IMR-90 (cell line): ENCODE measurements around the gene CACNG5. TPM values are rescaled to one million over a fixed set of nuclear protein-coding genes. Genes with fewer than 3 reads are reported as not detected.

Source experiments
- ATAC-seq: fragments of 200-7000 bp; cut with Tn5 transposase; 2 replicates; pipeline ENCODE4 v1.9.1; 2020; ENCODE audit warnings: low read depth, mild to moderate bottlenecking, moderate library complexity
- BruUV-seq: library from RNA; stranded (reverse); fragments of 400-500 nt; replicated peaks from 2 replicates; lab custom pipeline; 2021; lab: Mats Ljungman, UMichigan
- CTCF ChIA-PET: fragments of 300-600 bp; formaldehyde crosslinking; extraction: SDS; loops from one replicate; lab custom pipeline; 2021; ENCODE audit warnings: antibody characterized with exemption; lab: Yijun Ruan, JAX
- POLR2A ChIA-PET: fragments of 300-600 bp; sonication (Branson Sonifier 250); formaldehyde crosslinking; loops from one replicate; lab custom pipeline; 2022; ENCODE audit warnings: antibody characterized with exemption; ENCODE audit not compliant: unreplicated experiment; lab: Charles Lee
- DNase-seq: peaks from one replicate; pipeline ENCODE4 v3.0.0; 2013
- H2AFZ ChIP-seq: replicated peaks from 2 replicates; pipeline ENCODE3; 2013; ENCODE audit warnings: low read length, mild to moderate bottlenecking; ENCODE audit not compliant: poor library complexity
- H2AK5ac ChIP-seq: 2 replicates; pipeline ENCODE4 v1.6.1; 2013; ENCODE audit warnings: low read depth, low read length, inconsistent platforms
- H2AK9ac ChIP-seq: replicated peaks from 2 replicates; pipeline ENCODE3; 2013; ENCODE audit warnings: mild to moderate bottlenecking, low read depth, low read length, moderate library complexity; ENCODE audit not compliant: poor library complexity
- H2BK120ac ChIP-seq: 2 replicates; pipeline ENCODE4 v1.6.1; 2013; ENCODE audit warnings: low read depth, low read length, inconsistent platforms
- H2BK15ac ChIP-seq: 3 replicates; pipeline ENCODE4 v1.6.1; 2013; ENCODE audit warnings: low read depth, low read length, inconsistent platforms
- H2BK20ac ChIP-seq: 2 replicates; pipeline ENCODE4 v1.6.1; 2013; ENCODE audit warnings: low read depth, mild to moderate bottlenecking, inconsistent platforms, low read length, moderate library complexity
- H2BK5ac ChIP-seq: 2 replicates; pipeline ENCODE4 v1.6.1; 2013; ENCODE audit warnings: mild to moderate bottlenecking, low read depth, low read length, inconsistent platforms; ENCODE audit not compliant: poor library complexity, severe bottlenecking
- H3K14ac ChIP-seq: replicated peaks from 2 replicates; pipeline ENCODE4 v1.6.1; 2013; ENCODE audit warnings: low read depth, low read length, inconsistent platforms
- H3K18ac ChIP-seq: 2 replicates; pipeline ENCODE4 v1.6.1; 2013; ENCODE audit warnings: low read depth, low read length, control low read depth
- H3K23ac ChIP-seq: 2 replicates; pipeline ENCODE4 v1.6.1; 2013; ENCODE audit warnings: low read depth, low read length, inconsistent platforms
- H3K27ac ChIP-seq: 2 replicates; pipeline ENCODE4 v1.5.1; 2013; ENCODE audit warnings: mild to moderate bottlenecking, control low read depth, low read length; ENCODE audit not compliant: insufficient read depth
- H3K27me3 ChIP-seq: 2 replicates; pipeline ENCODE4 v1.6.1; 2013; ENCODE audit warnings: low read length; ENCODE audit not compliant: control insufficient read depth, insufficient read depth
- H3K36me3 ChIP-seq: 2 replicates; pipeline ENCODE4 v1.6.1; 2013; ENCODE audit warnings: low read length, mixed read lengths; ENCODE audit not compliant: control insufficient read depth, insufficient read depth
- H3K4ac ChIP-seq: 2 replicates; pipeline ENCODE4 v1.6.1; 2013; ENCODE audit warnings: low read depth, low read length, inconsistent platforms
- H3K4me1 ChIP-seq: 2 replicates; pipeline ENCODE4 v1.6.1; 2013; ENCODE audit warnings: low read length, mixed read lengths; ENCODE audit not compliant: control insufficient read depth, insufficient read depth
- H3K4me2 ChIP-seq: 2 replicates; pipeline ENCODE4 v1.6.1; 2013; ENCODE audit warnings: low read depth, mild to moderate bottlenecking, control low read depth, low read length, moderate library complexity
- H3K4me3 ChIP-seq: 2 replicates; pipeline ENCODE4 v1.5.1; 2013; ENCODE audit warnings: low read depth, mild to moderate bottlenecking, control low read depth, low read length, moderate library complexity; ENCODE audit not compliant: insufficient read depth
- H3K56ac ChIP-seq: 2 replicates; pipeline ENCODE4 v1.6.1; 2013; ENCODE audit warnings: low read length, inconsistent platforms; ENCODE audit not compliant: insufficient read depth; ENCODE audit errors: extremely low read depth
- H3K79me1 ChIP-seq, 2 experiments: 2 replicates each; pipeline ENCODE4 v1.6.1; 2013; ENCODE audit warnings: low read length in 2 of 2, inconsistent platforms in 1 of 2, low read depth in 1 of 2
- H3K9ac ChIP-seq: 2 replicates; pipeline ENCODE4 v1.6.1; 2013; ENCODE audit warnings: low read depth, low read length, control low read depth
- H3K9me1 ChIP-seq: 2 replicates; pipeline ENCODE4 v1.6.1; 2013; ENCODE audit warnings: low read length, inconsistent platforms; ENCODE audit not compliant: insufficient read depth
- H3K9me3 ChIP-seq: 2 replicates; pipeline ENCODE4 v1.6.1; 2013; ENCODE audit warnings: low read length; ENCODE audit not compliant: control insufficient read depth, insufficient read depth
- H4K20me1 ChIP-seq: 2 replicates; pipeline ENCODE4 v1.6.1; 2013; ENCODE audit warnings: low read length, inconsistent platforms; ENCODE audit not compliant: insufficient read depth
- H4K5ac ChIP-seq: 2 replicates; pipeline ENCODE4 v1.6.1; 2013; ENCODE audit warnings: mild to moderate bottlenecking, low read depth, low read length, control low read depth
- H4K8ac ChIP-seq, 2 experiments: 2 replicates each; pipeline ENCODE4 v1.6.1; 2013; ENCODE audit warnings: low read depth in 2 of 2, low read length in 2 of 2, control low read depth in 1 of 2, inconsistent platforms in 1 of 2
- H4K91ac ChIP-seq: 2 replicates; pipeline ENCODE4 v1.6.1; 2013; ENCODE audit warnings: low read depth, low read length, inconsistent platforms; ENCODE audit not compliant: insufficient read depth
- BHLHE40 ChIP-seq: fragments of 150-350 bp; IDR thresholded peaks from 2 replicates; pipeline ENCODE4 v1.6.1; 2016; ENCODE audit warnings: mild to moderate bottlenecking, low read depth, low read length
- CHD1 ChIP-seq: IDR thresholded peaks from 2 replicates; pipeline ENCODE4 v1.6.1; 2012; ENCODE audit warnings: low read depth, low read length, improper control_type of control experiment
- MAFK ChIP-seq: IDR thresholded peaks from 2 replicates; pipeline ENCODE4 v1.6.1; 2012; ENCODE audit warnings: low read depth, low read length, improper control_type of control experiment
- MAZ ChIP-seq: IDR thresholded peaks from 2 replicates; pipeline ENCODE4 v1.6.1; 2012; ENCODE audit warnings: low read depth, mild to moderate bottlenecking, low read length, improper control_type of control experiment, moderate library complexity, borderline replicate concordance
- MXI1 ChIP-seq: IDR thresholded peaks from 2 replicates; pipeline ENCODE4 v1.6.1; 2012; ENCODE audit warnings: low read depth, mild to moderate bottlenecking, low read length, moderate library complexity, borderline replicate concordance
- NFE2L2 ChIP-seq: fragments of 150-350 bp; IDR thresholded peaks from 2 replicates; pipeline ENCODE4 v1.6.1; 2016; ENCODE audit warnings: low read depth, mild to moderate bottlenecking, low read length
- SMC3 ChIP-seq: fragments of 150-350 bp; IDR thresholded peaks from 2 replicates; pipeline ENCODE4 v1.6.1; 2016; ENCODE audit warnings: low read depth, mild to moderate bottlenecking, antibody characterized with exemption, low read length, moderate library complexity
- WGBS, 2 experiments: methylation state at CpG; one replicate each; pipeline versions ENCODE4 v1.1.5 to v1.1.7; 2013; ENCODE audit warnings: missing lambda C conversion rate in 2 of 2; ENCODE audit not compliant: insufficient read length in 1 of 2; ENCODE audit errors: extremely low coverage in 2 of 2; 5-methylcytosine and 5-hydroxymethylcytosine counted together
- dilution Hi-C: fragments of 300-500 bp; cut with HindIII; formaldehyde crosslinking; loops from one replicate; pipeline ENCODE4 v1.14.3; 2018; ENCODE audit warnings: low sequenced_read_pairs; ENCODE audit not compliant: unreplicated experiment
- in situ Hi-C: fragments of 300-500 bp; cut with MboI; formaldehyde crosslinking; loops from 3 replicates; pipeline ENCODE4 v1.14.3; 2019; ENCODE audit warnings: low sequenced_read_pairs, inconsistent platforms, mixed read lengths
- intact Hi-C: fragments of 100-400 bp; cut with micrococcal nuclease; formaldehyde crosslinking; loops from 2 replicates; pipeline ENCODE4 v1.10.0; 2022
- polyA plus RNA-seq, 3 experiments: library from polyadenylated mRNA; depleted of rRNA; stranded (reverse); fragments of >200 nt; gene quantifications; 2 replicates each; pipeline ENCODE4 v1.2.3, GENCODE V29; 2012; ENCODE audit warnings: low replicate concordance in 1 of 3
- total RNA-seq: library from RNA; depleted of rRNA; stranded (reverse); fragments of >200 nt; gene quantifications from 2 replicates; pipeline ENCODE4 v1.2.3, GENCODE V29; 2012

Gene CACNG5
- total and polyA plus RNA-seq, 2 of the 4 experiments (the other 2 are of a cell fraction) = not detected

DNA sequence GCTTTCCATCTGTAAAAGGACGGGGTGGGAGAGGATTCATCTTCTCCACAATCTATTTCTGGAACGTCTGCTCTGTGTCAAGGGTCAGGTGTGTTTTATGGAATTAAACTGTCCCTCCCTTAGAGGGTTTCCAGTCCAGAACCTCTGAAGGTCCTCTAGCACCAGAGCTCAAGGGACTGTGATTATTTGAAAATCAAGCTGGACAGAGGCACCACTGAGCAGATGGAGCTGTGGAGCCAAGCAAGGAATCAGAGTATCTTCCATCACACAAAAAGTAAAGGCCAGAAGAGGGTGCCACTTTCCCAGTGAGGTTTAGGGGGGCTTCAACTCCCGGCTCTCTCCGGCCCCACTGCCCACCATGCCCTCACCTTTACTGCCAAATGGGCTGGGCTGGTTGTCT is 6.8 kb downstream of the CACNG5 start:
- no peak overlapping the region for H2BK20ac ChIP-seq
- peaks cover 36% of the 10 kb centered on the region for H3K27me3 ChIP-seq
- H3K23ac ChIP-seq = no peak overlapping the region
- ChIA-PET CTCF (interaction anchor here (0.6 kb wide), 1 partner anchor 318 kb away, joined by 3 read pairs; no protein-coding TSS in a partner anchor), POLR2A (no interaction called here)
- dilution Hi-C loops = no loop called here
- H4K20me1 ChIP-seq = no peaks in the 10 kb centered on the region
- no peak overlapping the region for H3K14ac ChIP-seq
- H2AK9ac ChIP-seq = no peak overlapping the region
- TF ChIP-seq CHD1 = no peak
- no peak for TF ChIP-seq BHLHE40
- TF ChIP-seq MXI1 = no peak
- no peak for TF ChIP-seq MAFK
- TF ChIP-seq NFE2L2 = no peak
- TF ChIP-seq SMC3 = no peak
- TF ChIP-seq MAZ = no peak
- no peak overlapping the region for H3K9ac ChIP-seq
- no peak overlapping the region for H3K18ac ChIP-seq
- no peaks in the 10 kb centered on the region for H3K9me3 ChIP-seq
- no peak overlapping the region for H4K8ac ChIP-seq
- H2AK5ac ChIP-seq = no peak overlapping the region
- intact Hi-C loops = loop anchor here (10.0 kb wide), 1 partner anchor 1087 kb away; no protein-coding TSS in a partner anchor
- no peak overlapping the region for H4K5ac ChIP-seq
- no peaks in the 10 kb centered on the region for H3K79me1 ChIP-seq
- H3K36me3 ChIP-seq = no peaks in the 10 kb centered on the region
- no peak overlapping the region for H2BK15ac ChIP-seq
- no peak overlapping the region for H3K4me3 ChIP-seq
- no peak overlapping the region for H2AFZ ChIP-seq
- H3K9me1 ChIP-seq = no peaks in the 10 kb centered on the region
- no peak for ATAC-seq
- H3K27ac ChIP-seq = no peak overlapping the region
- H3K56ac ChIP-seq = no peak overlapping the region
- no peak overlapping the region for H4K91ac ChIP-seq
- H3K4ac ChIP-seq = no peak overlapping the region
- in situ Hi-C loops = no loop called here
- no peak overlapping the region for H2BK120ac ChIP-seq
- no peak overlapping the region for H2BK5ac ChIP-seq
- no peak overlapping the region for H3K4me2 ChIP-seq
- BruUV-seq = no TSS peak
- H3K4me1 ChIP-seq = no peaks in the 10 kb centered on the region
- WGBS, 2 experiments = no CpG with 5 or more reads among the region's 4 CpGs
- DNase-seq = no peak
